ENCODE data around the gene SLC35G6. TPM values are rescaled to one million over a fixed set of nuclear protein-coding genes. Genes with fewer than 3 reads are reported as not detected.

SLC35G6 gene
- total and polyA plus RNA-seq, 2 of the 13 experiments (the other 11 are each of a cell fraction or from before 2014, with no cell fraction given): 0.07 TPM; not detected in 1

GRCh38 chr17:7444682-7445618, 36.3 kb upstream of the SLC35G6 start, which contains the start of gene CHRNB1 (continued):
- no peak for TF ChIP-seq FOSL1 (CRISPR knock-in tag; IDR thresholded peaks at IDR 0.05; ENCODE audit: borderline replicate concordance)
- TF ChIP-seq ZNF580 (CRISPR knock-in tag; IDR thresholded peaks at IDR 0.05; ENCODE audit: borderline replicate concordance, low read depth): peak; percentile 64; the same call in 1 of the 2 replicates
- peak; percentile 84 for TF ChIP-seq SP4 (CRISPR knock-in tag; IDR thresholded peaks at IDR 0.05)
- no peak for TF ChIP-seq ZBTB39 (CRISPR knock-in tag; IDR thresholded peaks at IDR 0.05)
- no peak for TF ChIP-seq PHF20 (CRISPR knock-in tag; IDR thresholded peaks at IDR 0.05)
- no peak for TF ChIP-seq ATF1 (CRISPR knock-in tag; IDR thresholded peaks at IDR 0.05)
- TF ChIP-seq ZBTB25 (CRISPR knock-in tag; IDR thresholded peaks at IDR 0.05): no peak
- TF ChIP-seq KAT8 (CRISPR knock-in tag; IDR thresholded peaks at IDR 0.05): peak; percentile 46; the same call in 1 of the 2 replicates
- TF ChIP-seq HES4 (CRISPR knock-in tag; IDR thresholded peaks at IDR 0.05; ENCODE audit: borderline replicate concordance): no peak
- no peak for TF ChIP-seq TOE1 (CRISPR knock-in tag; IDR thresholded peaks at IDR 0.05)
- TF ChIP-seq TERF1 (CRISPR knock-in tag; IDR thresholded peaks at IDR 0.05): no peak
- no peak for TF ChIP-seq THAP8 (CRISPR knock-in tag; IDR thresholded peaks at IDR 0.05; ENCODE audit: borderline replicate concordance)
- TF ChIP-seq ZNF788 (CRISPR knock-in tag; IDR thresholded peaks at IDR 0.05; ENCODE audit: borderline replicate concordance): peak; percentile 87; the same call in 1 of the 2 replicates
- peak; percentile 38; the same call in 1 of the 2 replicates for TF ChIP-seq HOXA5 (CRISPR knock-in tag; IDR thresholded peaks at IDR 0.05)
- no peak for TF ChIP-seq ZFP62 (CRISPR knock-in tag; IDR thresholded peaks at IDR 0.05)
- no peak for TF ChIP-seq KDM6A (CRISPR knock-in tag; IDR thresholded peaks at IDR 0.05; ENCODE audit: low read depth)
- 0 out of 2 replicates have a peak, but pooled peaks have one; percentile 33 for TF ChIP-seq ZBTB38 (CRISPR knock-in tag; IDR thresholded peaks at IDR 0.05)
- TF ChIP-seq ERF (CRISPR knock-in tag; IDR thresholded peaks at IDR 0.05): no peak
- no peak for TF ChIP-seq NFE2L2 (IDR thresholded peaks at IDR 0.05; ENCODE audit: low read length)
- no peak for TF ChIP-seq ZSCAN30 (CRISPR knock-in tag; IDR thresholded peaks at IDR 0.05)
- no peak for TF ChIP-seq SMAD1 (CRISPR knock-in tag; IDR thresholded peaks at IDR 0.05; ENCODE audit: borderline replicate concordance, low read depth)
- TF ChIP-seq ZNF720 (CRISPR knock-in tag; IDR thresholded peaks at IDR 0.05): no peak

Measured in HepG2 (cell line).